IMR-90 (cell line): ENCODE results near the gene SV2B. TPM values are rescaled to one million over a fixed set of nuclear protein-coding genes. Genes with fewer than 3 reads are reported as not detected.

Experiments used
- ATAC-seq: fragments of 200-7000 bp; cut with Tn5 transposase; 2 replicates; pipeline ENCODE4 v1.9.1; 2020; ENCODE audit warnings: low read depth, mild to moderate bottlenecking, moderate library complexity
- BruUV-seq: library from RNA; stranded (reverse); fragments of 400-500 nt; replicated peaks from 2 replicates; lab custom pipeline; 2021; lab: Mats Ljungman, UMichigan
- CTCF ChIA-PET: fragments of 300-600 bp; formaldehyde crosslinking; extraction: SDS; loops from one replicate; lab custom pipeline; 2021; ENCODE audit warnings: antibody characterized with exemption; lab: Yijun Ruan, JAX
- POLR2A ChIA-PET: fragments of 300-600 bp; sonication (Branson Sonifier 250); formaldehyde crosslinking; loops from one replicate; lab custom pipeline; 2022; ENCODE audit warnings: antibody characterized with exemption; ENCODE audit not compliant: unreplicated experiment; lab: Charles Lee
- DNase-seq: peaks from one replicate; pipeline ENCODE4 v3.0.0; 2013
- H2AFZ ChIP-seq: replicated peaks from 2 replicates; pipeline ENCODE3; 2013; ENCODE audit warnings: low read length, mild to moderate bottlenecking; ENCODE audit not compliant: poor library complexity
- H2AK5ac ChIP-seq: 2 replicates; pipeline ENCODE4 v1.6.1; 2013; ENCODE audit warnings: low read depth, low read length, inconsistent platforms
- H2AK9ac ChIP-seq: replicated peaks from 2 replicates; pipeline ENCODE3; 2013; ENCODE audit warnings: mild to moderate bottlenecking, low read depth, low read length, moderate library complexity; ENCODE audit not compliant: poor library complexity
- H2BK120ac ChIP-seq: 2 replicates; pipeline ENCODE4 v1.6.1; 2013; ENCODE audit warnings: low read depth, low read length, inconsistent platforms
- H2BK15ac ChIP-seq: 3 replicates; pipeline ENCODE4 v1.6.1; 2013; ENCODE audit warnings: low read depth, low read length, inconsistent platforms
- H2BK20ac ChIP-seq: 2 replicates; pipeline ENCODE4 v1.6.1; 2013; ENCODE audit warnings: low read depth, mild to moderate bottlenecking, inconsistent platforms, low read length, moderate library complexity
- H2BK5ac ChIP-seq: 2 replicates; pipeline ENCODE4 v1.6.1; 2013; ENCODE audit warnings: mild to moderate bottlenecking, low read depth, low read length, inconsistent platforms; ENCODE audit not compliant: poor library complexity, severe bottlenecking
- H3K14ac ChIP-seq: replicated peaks from 2 replicates; pipeline ENCODE4 v1.6.1; 2013; ENCODE audit warnings: low read depth, low read length, inconsistent platforms
- H3K18ac ChIP-seq: 2 replicates; pipeline ENCODE4 v1.6.1; 2013; ENCODE audit warnings: low read depth, low read length, control low read depth
- H3K23ac ChIP-seq: 2 replicates; pipeline ENCODE4 v1.6.1; 2013; ENCODE audit warnings: low read depth, low read length, inconsistent platforms
- H3K27ac ChIP-seq: 2 replicates; pipeline ENCODE4 v1.5.1; 2013; ENCODE audit warnings: mild to moderate bottlenecking, control low read depth, low read length; ENCODE audit not compliant: insufficient read depth
- H3K27me3 ChIP-seq: 2 replicates; pipeline ENCODE4 v1.6.1; 2013; ENCODE audit warnings: low read length; ENCODE audit not compliant: control insufficient read depth, insufficient read depth
- H3K36me3 ChIP-seq: 2 replicates; pipeline ENCODE4 v1.6.1; 2013; ENCODE audit warnings: low read length, mixed read lengths; ENCODE audit not compliant: control insufficient read depth, insufficient read depth
- H3K4ac ChIP-seq: 2 replicates; pipeline ENCODE4 v1.6.1; 2013; ENCODE audit warnings: low read depth, low read length, inconsistent platforms
- H3K4me1 ChIP-seq: 2 replicates; pipeline ENCODE4 v1.6.1; 2013; ENCODE audit warnings: low read length, mixed read lengths; ENCODE audit not compliant: control insufficient read depth, insufficient read depth
- H3K4me2 ChIP-seq: 2 replicates; pipeline ENCODE4 v1.6.1; 2013; ENCODE audit warnings: low read depth, mild to moderate bottlenecking, control low read depth, low read length, moderate library complexity
- H3K4me3 ChIP-seq: 2 replicates; pipeline ENCODE4 v1.5.1; 2013; ENCODE audit warnings: low read depth, mild to moderate bottlenecking, control low read depth, low read length, moderate library complexity; ENCODE audit not compliant: insufficient read depth
- H3K56ac ChIP-seq: 2 replicates; pipeline ENCODE4 v1.6.1; 2013; ENCODE audit warnings: low read length, inconsistent platforms; ENCODE audit not compliant: insufficient read depth; ENCODE audit errors: extremely low read depth
- H3K79me1 ChIP-seq, 2 experiments: 2 replicates each; pipeline ENCODE4 v1.6.1; 2013; ENCODE audit warnings: low read length in 2 of 2, inconsistent platforms in 1 of 2, low read depth in 1 of 2
- H3K9ac ChIP-seq: 2 replicates; pipeline ENCODE4 v1.6.1; 2013; ENCODE audit warnings: low read depth, low read length, control low read depth
- H3K9me1 ChIP-seq: 2 replicates; pipeline ENCODE4 v1.6.1; 2013; ENCODE audit warnings: low read length, inconsistent platforms; ENCODE audit not compliant: insufficient read depth
- H3K9me3 ChIP-seq: 2 replicates; pipeline ENCODE4 v1.6.1; 2013; ENCODE audit warnings: low read length; ENCODE audit not compliant: control insufficient read depth, insufficient read depth
- H4K20me1 ChIP-seq: 2 replicates; pipeline ENCODE4 v1.6.1; 2013; ENCODE audit warnings: low read length, inconsistent platforms; ENCODE audit not compliant: insufficient read depth
- H4K5ac ChIP-seq: 2 replicates; pipeline ENCODE4 v1.6.1; 2013; ENCODE audit warnings: mild to moderate bottlenecking, low read depth, low read length, control low read depth
- H4K8ac ChIP-seq, 2 experiments: 2 replicates each; pipeline ENCODE4 v1.6.1; 2013; ENCODE audit warnings: low read depth in 2 of 2, low read length in 2 of 2, control low read depth in 1 of 2, inconsistent platforms in 1 of 2
- H4K91ac ChIP-seq: 2 replicates; pipeline ENCODE4 v1.6.1; 2013; ENCODE audit warnings: low read depth, low read length, inconsistent platforms; ENCODE audit not compliant: insufficient read depth
- BHLHE40 ChIP-seq: fragments of 150-350 bp; IDR thresholded peaks from 2 replicates; pipeline ENCODE4 v1.6.1; 2016; ENCODE audit warnings: mild to moderate bottlenecking, low read depth, low read length
- CEBPB ChIP-seq: IDR thresholded peaks from 2 replicates; pipeline ENCODE4 v1.6.1; 2012; ENCODE audit warnings: low read depth, low read length, improper control_type of control experiment
- CHD1 ChIP-seq: IDR thresholded peaks from 2 replicates; pipeline ENCODE4 v1.6.1; 2012; ENCODE audit warnings: low read depth, low read length, improper control_type of control experiment
- FOS ChIP-seq: fragments of 150-350 bp; IDR thresholded peaks from 2 replicates; pipeline ENCODE4 v1.6.1; 2016; ENCODE audit warnings: low read depth, low read length
- MAFK ChIP-seq: IDR thresholded peaks from 2 replicates; pipeline ENCODE4 v1.6.1; 2012; ENCODE audit warnings: low read depth, low read length, improper control_type of control experiment
- MXI1 ChIP-seq: IDR thresholded peaks from 2 replicates; pipeline ENCODE4 v1.6.1; 2012; ENCODE audit warnings: low read depth, mild to moderate bottlenecking, low read length, moderate library complexity, borderline replicate concordance
- NFE2L2 ChIP-seq: fragments of 150-350 bp; IDR thresholded peaks from 2 replicates; pipeline ENCODE4 v1.6.1; 2016; ENCODE audit warnings: low read depth, mild to moderate bottlenecking, low read length
- RCOR1 ChIP-seq: IDR thresholded peaks from 2 replicates; pipeline ENCODE4 v1.6.1; 2012; ENCODE audit warnings: mild to moderate bottlenecking, low read length, improper control_type of control experiment; ENCODE audit not compliant: insufficient replicate concordance
- RFX5 ChIP-seq: IDR thresholded peaks from 2 replicates; pipeline ENCODE4 v1.8.0; 2012; ENCODE audit warnings: low read depth, mild to moderate bottlenecking, low read length, moderate library complexity
- SMC3 ChIP-seq: fragments of 150-350 bp; IDR thresholded peaks from 2 replicates; pipeline ENCODE4 v1.6.1; 2016; ENCODE audit warnings: low read depth, mild to moderate bottlenecking, antibody characterized with exemption, low read length, moderate library complexity
- WGBS, 2 experiments: methylation state at CpG; one replicate each; pipeline versions ENCODE4 v1.1.5 to v1.1.7; 2013; ENCODE audit warnings: missing lambda C conversion rate in 2 of 2; ENCODE audit not compliant: insufficient read length in 1 of 2; ENCODE audit errors: extremely low coverage in 2 of 2; 5-methylcytosine and 5-hydroxymethylcytosine counted together
- dilution Hi-C: fragments of 300-500 bp; cut with HindIII; formaldehyde crosslinking; loops from one replicate; pipeline ENCODE4 v1.14.3; 2018; ENCODE audit warnings: low sequenced_read_pairs; ENCODE audit not compliant: unreplicated experiment
- in situ Hi-C: fragments of 300-500 bp; cut with MboI; formaldehyde crosslinking; loops from 3 replicates; pipeline ENCODE4 v1.14.3; 2019; ENCODE audit warnings: low sequenced_read_pairs, inconsistent platforms, mixed read lengths
- intact Hi-C: fragments of 100-400 bp; cut with micrococcal nuclease; formaldehyde crosslinking; loops from 2 replicates; pipeline ENCODE4 v1.10.0; 2022
- polyA plus RNA-seq, 3 experiments: library from polyadenylated mRNA; depleted of rRNA; stranded (reverse); fragments of >200 nt; gene quantifications; 2 replicates each; pipeline ENCODE4 v1.2.3, GENCODE V29; 2012; ENCODE audit warnings: low replicate concordance in 1 of 3
- total RNA-seq: library from RNA; depleted of rRNA; stranded (reverse); fragments of >200 nt; gene quantifications from 2 replicates; pipeline ENCODE4 v1.2.3, GENCODE V29; 2012
- TF ChIP-seq, protein P1 (sequence below): conservative IDR thresholded peaks from 2 replicates; pipeline ENCODE4 v1.5.1; 2012; ENCODE audit warnings: mild to moderate bottlenecking, low read depth, low read length, improper control_type of control experiment
- TF ChIP-seq, protein P2 (sequence below): fragments of 150-350 bp; IDR thresholded peaks from 2 replicates; pipeline ENCODE4 v1.6.1; 2017; ENCODE audit warnings: mild to moderate bottlenecking, antibody characterized with exemption, low read length, low read depth
- TF ChIP-seq, protein P3 (sequence below): fragments of 150-350 bp; IDR thresholded peaks from 2 replicates; pipeline ENCODE4 v1.6.1; 2016; ENCODE audit warnings: low read depth, mild to moderate bottlenecking, low read length, moderate library complexity, borderline replicate concordance

The SV2B gene
- total and polyA plus RNA-seq, 2 of the 4 experiments (the other 2 are of a cell fraction), result not detected

DNA sequence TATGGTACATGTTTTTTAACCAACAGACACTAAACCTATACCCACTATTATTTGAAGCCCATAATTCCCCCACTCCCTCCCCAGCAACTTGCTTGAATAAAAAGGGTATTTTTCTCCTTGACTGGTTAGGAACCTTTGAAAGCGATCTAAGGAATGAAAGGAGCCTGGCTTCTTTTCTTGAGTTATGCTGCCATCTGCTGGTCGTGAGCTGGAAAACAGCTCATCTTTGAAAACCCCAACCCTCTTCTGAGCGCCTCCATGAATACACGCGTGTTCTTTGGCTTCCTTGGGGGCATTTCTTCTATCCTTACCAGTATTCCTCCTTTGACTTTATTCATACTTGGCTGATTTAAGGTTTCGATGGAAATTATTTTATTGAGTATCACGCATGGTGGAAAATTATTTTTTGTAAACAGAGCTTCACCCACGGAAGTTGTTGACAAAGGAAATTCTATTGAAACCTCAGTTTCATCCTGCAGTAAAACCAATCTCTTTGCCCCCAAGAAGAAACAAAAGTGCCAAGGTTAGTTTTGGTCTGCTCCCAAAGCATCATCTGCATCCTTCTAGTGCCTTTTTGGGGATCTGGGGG, 171.6 kb downstream of the SV2B start (continued):
- peak; percentile 56 for TF ChIP-seq SMC3

DNA sequence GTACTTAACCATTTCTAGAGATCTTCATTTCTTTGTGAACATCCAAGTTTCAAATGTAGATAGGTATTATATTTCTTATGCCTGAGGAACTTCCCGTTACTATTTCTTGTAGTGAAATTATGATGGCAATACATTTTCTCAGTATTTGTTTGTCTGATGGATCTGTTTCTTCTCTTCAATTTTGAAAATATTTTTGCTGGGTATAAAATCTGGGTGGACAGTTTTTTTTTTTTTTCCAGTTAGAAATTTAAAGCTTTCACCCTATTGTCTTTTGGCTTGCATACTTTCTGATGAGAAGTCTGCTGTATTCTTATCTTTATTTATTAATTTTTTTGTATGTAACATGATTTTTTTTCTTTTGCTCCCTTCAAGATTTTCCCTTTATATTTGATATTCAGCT, 175.8 kb downstream of the SV2B start:
- H3K9me3 ChIP-seq, result no peaks in the 10 kb centered on the region
- H4K91ac ChIP-seq, result no peak overlapping the region
- WGBS, 2 experiments, result no CpG with 5 or more reads among the region's 1 CpG
- no peak overlapping the region for H3K4me3 ChIP-seq
- H3K14ac ChIP-seq, result no peak overlapping the region
- DNase-seq, result no peak
- CTCF ChIA-PET, result no interaction called here
- H3K4me1 ChIP-seq, result no peaks in the 10 kb centered on the region
- no TSS peak for BruUV-seq
- intact Hi-C loops (no loop called here), dilution Hi-C loops (no loop called here), in situ Hi-C loops (loop anchor here (10.0 kb wide), 1 partner anchor 321 kb away; the partner anchor contains the start of gene RCCD1)
- no peaks in the 10 kb centered on the region for H3K36me3 ChIP-seq
- H2BK20ac ChIP-seq, result no peak overlapping the region
- no peak overlapping the region for H2BK120ac ChIP-seq
- H3K79me1 ChIP-seq, result no peaks in the 10 kb centered on the region
- H2AFZ ChIP-seq, result no peak overlapping the region
- no peak overlapping the region for H2BK15ac ChIP-seq
- H3K9ac ChIP-seq, result no peak overlapping the region
- peaks cover under 1% of the 10 kb centered on the region; the same call in 1 of the 2 replicates for H3K27me3 ChIP-seq
- POLR2A ChIA-PET, result interaction anchor here (0.7 kb wide), 1 partner anchor 281 kb away, joined by 8 read pairs; the partner anchor contains the start of gene PRC1
- H4K20me1 ChIP-seq, result no peaks in the 10 kb centered on the region
- no peak overlapping the region for H3K56ac ChIP-seq
- no peak overlapping the region for H3K23ac ChIP-seq
- H2AK9ac ChIP-seq, result no peak overlapping the region
- H4K8ac ChIP-seq, result no peak overlapping the region
- no peak overlapping the region for H3K18ac ChIP-seq
- H4K5ac ChIP-seq, result no peak overlapping the region
- H3K9me1 ChIP-seq, result no peaks in the 10 kb centered on the region
- no peak for ATAC-seq
- H3K4me2 ChIP-seq, result no peak overlapping the region
- H2AK5ac ChIP-seq, result no peak overlapping the region
- H3K27ac ChIP-seq, result no peak overlapping the region
- no peak overlapping the region for H2BK5ac ChIP-seq
- no peak overlapping the region for H3K4ac ChIP-seq
- no peak for TF ChIP-seq BHLHE40
- TF ChIP-seq, protein P1, sequence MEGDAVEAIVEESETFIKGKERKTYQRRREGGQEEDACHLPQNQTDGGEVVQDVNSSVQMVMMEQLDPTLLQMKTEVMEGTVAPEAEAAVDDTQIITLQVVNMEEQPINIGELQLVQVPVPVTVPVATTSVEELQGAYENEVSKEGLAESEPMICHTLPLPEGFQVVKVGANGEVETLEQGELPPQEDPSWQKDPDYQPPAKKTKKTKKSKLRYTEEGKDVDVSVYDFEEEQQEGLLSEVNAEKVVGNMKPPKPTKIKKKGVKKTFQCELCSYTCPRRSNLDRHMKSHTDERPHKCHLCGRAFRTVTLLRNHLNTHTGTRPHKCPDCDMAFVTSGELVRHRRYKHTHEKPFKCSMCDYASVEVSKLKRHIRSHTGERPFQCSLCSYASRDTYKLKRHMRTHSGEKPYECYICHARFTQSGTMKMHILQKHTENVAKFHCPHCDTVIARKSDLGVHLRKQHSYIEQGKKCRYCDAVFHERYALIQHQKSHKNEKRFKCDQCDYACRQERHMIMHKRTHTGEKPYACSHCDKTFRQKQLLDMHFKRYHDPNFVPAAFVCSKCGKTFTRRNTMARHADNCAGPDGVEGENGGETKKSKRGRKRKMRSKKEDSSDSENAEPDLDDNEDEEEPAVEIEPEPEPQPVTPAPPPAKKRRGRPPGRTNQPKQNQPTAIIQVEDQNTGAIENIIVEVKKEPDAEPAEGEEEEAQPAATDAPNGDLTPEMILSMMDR, result no peak
- TF ChIP-seq, protein P2, sequence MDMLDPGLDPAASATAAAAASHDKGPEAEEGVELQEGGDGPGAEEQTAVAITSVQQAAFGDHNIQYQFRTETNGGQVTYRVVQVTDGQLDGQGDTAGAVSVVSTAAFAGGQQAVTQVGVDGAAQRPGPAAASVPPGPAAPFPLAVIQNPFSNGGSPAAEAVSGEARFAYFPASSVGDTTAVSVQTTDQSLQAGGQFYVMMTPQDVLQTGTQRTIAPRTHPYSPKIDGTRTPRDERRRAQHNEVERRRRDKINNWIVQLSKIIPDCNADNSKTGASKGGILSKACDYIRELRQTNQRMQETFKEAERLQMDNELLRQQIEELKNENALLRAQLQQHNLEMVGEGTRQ, result no peak
- no peak for TF ChIP-seq CEBPB
- no peak for TF ChIP-seq NFE2L2
- TF ChIP-seq RFX5, result no peak
- TF ChIP-seq FOS, result no peak
- TF ChIP-seq, protein P3, sequence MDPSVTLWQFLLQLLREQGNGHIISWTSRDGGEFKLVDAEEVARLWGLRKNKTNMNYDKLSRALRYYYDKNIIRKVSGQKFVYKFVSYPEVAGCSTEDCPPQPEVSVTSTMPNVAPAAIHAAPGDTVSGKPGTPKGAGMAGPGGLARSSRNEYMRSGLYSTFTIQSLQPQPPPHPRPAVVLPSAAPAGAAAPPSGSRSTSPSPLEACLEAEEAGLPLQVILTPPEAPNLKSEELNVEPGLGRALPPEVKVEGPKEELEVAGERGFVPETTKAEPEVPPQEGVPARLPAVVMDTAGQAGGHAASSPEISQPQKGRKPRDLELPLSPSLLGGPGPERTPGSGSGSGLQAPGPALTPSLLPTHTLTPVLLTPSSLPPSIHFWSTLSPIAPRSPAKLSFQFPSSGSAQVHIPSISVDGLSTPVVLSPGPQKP, result no peak
- TF ChIP-seq RCOR1, result no peak
- TF ChIP-seq MAFK, result no peak
- TF ChIP-seq MXI1, result no peak
- no peak for TF ChIP-seq CHD1
- no peak for TF ChIP-seq SMC3
